K562 (cell line): Measurements from ENCODE around the gene MMP24. TPM values are rescaled to one million over a fixed set of nuclear protein-coding genes. Genes with fewer than 3 reads are reported as not detected.

Experiments used
- ATAC-seq: fragments of 200-7000 bp; cut with Tn5 transposase; 3 replicates; pipeline ENCODE4 v1.9.1; 2020; ENCODE audit warnings: moderate library complexity
- BruUV-seq: library from RNA; stranded (reverse); fragments of 400-500 nt; replicated peaks from 2 replicates; lab custom pipeline; 2021; lab: Mats Ljungman, UMichigan
- CTCF ChIA-PET: fragments of 300-600 bp; formaldehyde crosslinking; extraction: SDS; loops from one replicate; lab custom pipeline; 2021; ENCODE audit warnings: low intra/inter-chr PET ratio; lab: Yijun Ruan, JAX
- POLR2A ChIA-PET: fragments of 300-600, 350-650 bp; sonication (Branson Sonifier 250); formaldehyde crosslinking; extraction: SDS; loops from one replicate; lab custom pipeline; 2021; ENCODE audit warnings: antibody characterized with exemption, inconsistent platforms; lab: Yijun Ruan, JAX
- DNase-seq, 4 experiments: peaks; one replicate each; pipeline versions ENCODE4 v3.0.0 to v3.0.0-alpha.2; 2011 to 2018; ENCODE audit warnings: low spot score in 3 of 4, mixed read lengths in 3 of 4; ENCODE audit errors: extremely low read depth in 1 of 4
- FAIRE-seq: peaks from 2 replicates; lab custom pipeline; 2011; peaks lifted over from hg19 to GRCh38; lab: Jason Lieb, UNC
- H2AFZ ChIP-seq: 2 replicates; pipeline ENCODE4 v1.6.0; 2011; ENCODE audit warnings: low read depth, low read length, control low read depth, inconsistent platforms
- H3K27ac ChIP-seq: fragments of 200-600 bp; 3 replicates; pipeline ENCODE4 v1.8.0; 2011; ENCODE audit warnings: low read depth, mild to moderate bottlenecking, control low read depth, inconsistent platforms, low read length, moderate library complexity, mixed read lengths; ENCODE audit errors: extremely low read depth
- H3K27me3 ChIP-seq, 2 experiments: fragments of 300-600 bp in 1 of 2; 2 replicates in 1 of 2; 3 replicates in 1 of 2; pipeline versions ENCODE4 v1.6.0 to v1.8.0; 2011; ENCODE audit warnings: inconsistent platforms in 2 of 2, low read length in 2 of 2, mild to moderate bottlenecking in 1 of 2, mixed read lengths in 1 of 2, moderate library complexity in 1 of 2; ENCODE audit not compliant: control insufficient read depth in 2 of 2, insufficient read depth in 2 of 2
- H3K36me3 ChIP-seq: fragments of 300-600 bp; 3 replicates; pipeline ENCODE4 v1.8.0; 2011; ENCODE audit warnings: mild to moderate bottlenecking, low read length, inconsistent platforms; ENCODE audit not compliant: control insufficient read depth, insufficient read depth
- H3K4me1 ChIP-seq, 2 experiments: fragments of 200-600 bp in 1 of 2; replicated peaks in 1 of 2; 2 replicates in 1 of 2; 3 replicates in 1 of 2; pipeline versions ENCODE4 v1.5.1 to v1.8.0; 2011; ENCODE audit warnings: inconsistent platforms in 2 of 2, low read length in 2 of 2, mild to moderate bottlenecking in 1 of 2, mixed read lengths in 1 of 2, moderate library complexity in 1 of 2; ENCODE audit not compliant: control insufficient read depth in 2 of 2, insufficient read depth in 2 of 2
- H3K4me2 ChIP-seq: 2 replicates; pipeline ENCODE4 v1.6.1; 2011; ENCODE audit warnings: low read length, control low read depth, inconsistent platforms, mixed read lengths; ENCODE audit not compliant: insufficient read depth
- H3K4me3 ChIP-seq: fragments of 200-600 bp; sonication (generic), shearing (Covaris generic); 2 replicates; pipeline ENCODE4 v1.5.1; 2016; ENCODE audit warnings: control low read depth, inconsistent platforms
- H3K79me2 ChIP-seq: fragments of 200-600 bp; 3 replicates; pipeline ENCODE4 v1.8.0; 2011; ENCODE audit warnings: low read length, inconsistent platforms; ENCODE audit not compliant: control insufficient read depth, insufficient read depth
- H3K9ac ChIP-seq, 2 experiments: 2 replicates each; pipeline versions ENCODE4 v1.6.0 to v1.6.1; 2011; ENCODE audit warnings: low read depth in 2 of 2, low read length in 2 of 2, control low read depth in 1 of 2, inconsistent platforms in 1 of 2, mild to moderate bottlenecking in 1 of 2, mixed read lengths in 1 of 2; ENCODE audit not compliant: insufficient read depth in 1 of 2
- H3K9me1 ChIP-seq: one replicate; pipeline ENCODE4 v1.6.0; 2011; ENCODE audit warnings: inconsistent platforms, mild to moderate bottlenecking, low read length, moderate library complexity; ENCODE audit not compliant: control insufficient read depth, insufficient read depth
- H3K9me3 ChIP-seq: replicated peaks from 2 replicates; pipeline ENCODE4 v1.5.1; 2011; ENCODE audit warnings: low read depth, low read length, inconsistent platforms; ENCODE audit not compliant: control insufficient read depth, insufficient read depth
- H4K20me1 ChIP-seq: replicated peaks from 2 replicates; pipeline ENCODE4 v1.6.1; 2011; ENCODE audit warnings: low read length, inconsistent platforms, mixed read lengths; ENCODE audit not compliant: control insufficient read depth, insufficient read depth
- ELK1 ChIP-seq: sonication (generic); formaldehyde crosslinking; IDR thresholded peaks from 2 replicates; pipeline ENCODE4 v1.8.1; 2022; ENCODE audit warnings: missing genetic modification reagents
- POLR2AphosphoS5 ChIP-seq: IDR thresholded peaks from 2 replicates; pipeline ENCODE4 v1.6.1; 2011; ENCODE audit warnings: mild to moderate bottlenecking, low read depth, low read length, moderate library complexity; ENCODE audit not compliant: control insufficient read depth, insufficient read depth
- THRAP3 ChIP-seq: fragments of 450-650 bp; IDR thresholded peaks from 2 replicates; pipeline ENCODE4 v1.6.1; 2016; ENCODE audit warnings: mild to moderate bottlenecking, inconsistent platforms, borderline replicate concordance
- ZBTB11 ChIP-seq, 3 experiments: fragments of 200-800 bp in 1 of 3; fragments of 250-450 bp in 1 of 3; fragments of 450-650 bp in 1 of 3; sonication (Bioruptor Pico) in 1 of 3; sonication (Bioruptor generic) in 1 of 3; formaldehyde crosslinking in 1 of 3; IDR thresholded peaks; 2 replicates each; pipeline versions ENCODE4 v1.6.1 to v1.8.0; 2016 to 2022; ENCODE audit warnings: mild to moderate bottlenecking in 2 of 3, missing genetic modification characterization in 2 of 3, missing compliant biosample characterization in 1 of 3, moderate library complexity in 1 of 3
- ZEB2 ChIP-seq: fragments of 450-650 bp; IDR thresholded peaks from 2 replicates; pipeline ENCODE4 v1.6.1; 2016
- ZNF316 ChIP-seq: fragments of 450-650 bp; IDR thresholded peaks from 2 replicates; pipeline ENCODE4 v1.6.1; 2016
- WGBS: fragments of 100-300 bp; shearing (Covaris generic); methylation state at CpG from one replicate; pipeline ENCODE4 v1.1.6; 2016; ENCODE audit warnings: low coverage, mixed read lengths; ENCODE audit not compliant: insufficient coverage; ENCODE audit errors: missing lambda C conversion rate; 5-methylcytosine and 5-hydroxymethylcytosine counted together
- in situ Hi-C: fragments of 300-500 bp; cut with MboI; formaldehyde crosslinking; loops from 4 replicates; pipeline ENCODE4 v1.15.0; 2018; ENCODE audit warnings: inconsistent platforms, mixed read lengths
- intact Hi-C: fragments of 100-400 bp; cut with micrococcal nuclease; formaldehyde crosslinking; loops from 2 replicates; pipeline ENCODE4 v1.14.2; 2022
- polyA plus RNA-seq, 8 experiments: library from polyadenylated mRNA; depleted of rRNA in 4 of 8; stranded (reverse) in 5 of 8; unstranded in 3 of 8; fragments of >200 nt; fragmentation: Nextera tagmentation in 2 of 8; fragmentation: Illumina TruSeq in 1 of 8; extraction: Ambion mirVana in 2 of 8; extraction: Trizol in 1 of 8; gene quantifications; 2 replicates each; pipeline versions ENCODE4 v1.2.1 to v1.2.3, GENCODE V29; 2011 to 2014; ENCODE audit warnings: inconsistent platforms in 1 of 8, missing spikeins in 1 of 8
- total RNA-seq, 7 experiments: library from RNA; depleted of rRNA in 6 of 7; stranded (reverse); fragments of >200 nt in 6 of 7; fragmentation: Illumina TruSeq in 2 of 7; extraction: Trizol in 2 of 7; gene quantifications; 2 replicates each; pipeline versions ENCODE4 v1.2.1 to v1.2.3, GENCODE V29; 2011 to 2021; ENCODE audit warnings: low replicate concordance in 1 of 7

MMP24 gene
- total and polyA plus RNA-seq, 9 of the 15 experiments (the other 6 are each of a cell fraction or from before 2014, with no cell fraction given): 0.03 to 0.07 (median 0.03) TPM; not detected in 6

GRCh38 chr20:35225319-35226125 lies 968 bp upstream of the MMP24 start:
- no TSS peak for BruUV-seq
- peaks cover 28 to 38% of the 10 kb centered on the region in 2 experiments for H3K27me3 ChIP-seq
- no peak for FAIRE-seq
- in situ Hi-C loops: no loop called here
- no peaks in the 10 kb centered on the region for H3K79me2 ChIP-seq
- DNase-seq: no peak
- no peak overlapping the region for H3K4me2 ChIP-seq
- ChIA-PET POLR2A (interaction anchor here (0.6 kb wide), 1 partner anchor 131 kb away, joined by 3 read pairs; no protein-coding TSS in a partner anchor), CTCF (no interaction called here)
- TF ChIP-seq POLR2AphosphoS5: no peak
- no peak for TF ChIP-seq ZEB2
- TF ChIP-seq ELK1: no peak
- TF ChIP-seq ZBTB11 (CRISPR knock-in tag; IDR thresholded peaks at IDR 0.05): no peak
- TF ChIP-seq THRAP3: no peak
- 0 out of 2 replicates have a peak, but pooled peaks have one; percentile 32 for TF ChIP-seq ZNF316
- WGBS: 5% methylated on average over 9 of the region's 9 CpGs
- no peak overlapping the region for H2AFZ ChIP-seq
- H3K27ac ChIP-seq: no peak overlapping the region
- H3K9ac ChIP-seq: no peak overlapping the region
- H3K4me1 ChIP-seq: peaks cover 0 to 10% of the 10 kb centered on the region in 2 experiments; a peak in 2 of 5 replicates
- no peak overlapping the region for H3K4me3 ChIP-seq
- H3K9me3 ChIP-seq: no peaks in the 10 kb centered on the region
- H3K36me3 ChIP-seq: no peaks in the 10 kb centered on the region
- intact Hi-C loops: no loop called here
- no peaks in the 10 kb centered on the region for H3K9me1 ChIP-seq
- no peak for ATAC-seq
- peaks cover 10% of the 10 kb centered on the region; the same call in 1 of the 2 replicates for H4K20me1 ChIP-seq
